ENCODE results near the gene GSTP1. TPM values are rescaled to one million over a fixed set of nuclear protein-coding genes. Genes with fewer than 3 reads are reported as not detected.
"Not testable (repeated sequence)": the region's sequence is repeated elsewhere in the genome, so short reads cannot be mapped to it uniquely, and the experiment has no call there.

Gene GSTP1
- total RNA-seq, 1 donor from 2014 or later: 30.9 TPM

DNA sequence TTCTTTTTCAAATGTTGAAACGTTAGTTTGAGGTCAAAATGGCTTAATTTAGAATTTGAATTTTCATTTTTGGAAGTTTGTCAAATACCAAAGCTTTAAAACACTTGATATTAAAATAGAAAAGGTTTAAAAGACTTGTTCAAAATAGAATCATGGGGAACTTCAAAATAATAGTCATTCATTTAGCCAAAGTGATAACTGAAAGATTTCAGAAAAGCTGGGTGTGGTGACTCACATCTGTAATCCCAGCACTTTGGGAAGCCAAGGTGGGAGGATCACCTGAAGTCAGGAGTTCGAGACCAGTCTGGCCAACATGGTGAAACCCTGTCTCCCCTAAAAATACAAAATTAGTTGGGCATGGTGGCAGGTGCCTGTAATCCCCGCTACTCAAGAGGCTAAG is 10.9 kb downstream of the GSTP1 start:
- ATAC-seq (no peak), DNase-seq (ENCODE audit: low spot score) (no peak)

- no peak for DNase-seq (ENCODE audit: low spot score)
- no peak for ATAC-seq
Measured at GRCh38 chr11:67596753-67597300, 13.2 kb downstream of the GSTP1 start.

DNA sequence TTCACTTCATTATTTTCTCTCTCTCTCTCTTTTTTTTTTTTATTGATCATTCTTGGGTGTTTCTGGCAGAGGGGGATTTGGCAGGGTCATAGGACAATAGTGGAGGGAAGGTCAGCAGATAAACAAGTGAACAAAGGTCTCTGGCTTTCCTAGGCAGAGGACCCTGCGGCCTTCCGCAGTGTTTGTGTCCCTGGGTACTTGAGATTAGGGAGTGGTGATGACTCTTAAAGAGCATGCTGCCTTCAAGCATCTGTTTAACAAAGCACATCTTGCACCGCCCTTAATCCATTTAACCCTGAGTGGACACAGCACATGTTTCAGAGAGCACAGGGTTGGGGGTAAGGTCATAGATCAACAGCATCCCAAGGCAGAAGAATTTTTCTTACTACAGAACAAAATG is 13.8 kb downstream of the GSTP1 start:
- not testable (repeated sequence) for ATAC-seq; DNase-seq (ENCODE audit: low spot score)

- not testable (repeated sequence) for ATAC-seq; DNase-seq (ENCODE audit: low spot score)
Measured at GRCh38 chr11:67597963-67598362, 14.4 kb downstream of the GSTP1 start.

- no peak for ATAC-seq
- DNase-seq (ENCODE audit: low spot score): no peak
Measured at GRCh38 chr11:67599149-67599548, 15.5 kb downstream of the GSTP1 start.

DNA sequence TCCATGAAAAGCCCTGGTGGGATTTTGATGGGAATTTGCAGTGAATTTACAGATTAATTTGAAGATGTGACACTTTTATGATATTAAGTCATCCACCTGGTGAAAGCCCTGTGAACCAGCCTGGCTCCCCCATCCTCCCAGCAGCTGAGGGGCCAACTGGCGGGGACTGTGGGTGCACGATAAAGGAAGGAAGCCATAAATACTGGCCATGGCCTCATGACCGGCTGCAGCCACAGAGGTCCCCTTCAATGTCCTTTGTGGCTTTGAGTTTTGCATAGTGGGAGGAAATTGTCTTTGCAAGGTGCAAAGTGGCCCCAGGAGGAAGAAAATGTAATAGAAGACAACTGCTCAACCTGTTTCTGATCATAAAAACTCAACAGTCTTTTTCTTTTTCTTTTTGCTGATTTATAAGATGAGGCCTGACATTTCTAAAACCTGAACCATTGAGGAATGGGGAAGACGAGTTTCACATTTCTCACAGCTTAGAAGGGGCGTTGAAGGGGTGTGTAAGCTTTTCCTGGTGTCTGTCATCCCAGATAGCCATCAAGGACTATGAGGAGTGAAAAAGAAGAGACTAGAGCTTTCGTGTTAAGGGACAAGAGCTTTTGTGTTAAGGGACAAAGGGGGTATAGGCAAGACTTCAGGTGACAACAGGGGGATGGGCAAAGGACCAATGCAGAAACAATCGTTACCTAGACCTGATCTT is 16.9 kb downstream of the GSTP1 start:
- ATAC-seq (no peak), DNase-seq (ENCODE audit: low spot score) (no peak)

DNA sequence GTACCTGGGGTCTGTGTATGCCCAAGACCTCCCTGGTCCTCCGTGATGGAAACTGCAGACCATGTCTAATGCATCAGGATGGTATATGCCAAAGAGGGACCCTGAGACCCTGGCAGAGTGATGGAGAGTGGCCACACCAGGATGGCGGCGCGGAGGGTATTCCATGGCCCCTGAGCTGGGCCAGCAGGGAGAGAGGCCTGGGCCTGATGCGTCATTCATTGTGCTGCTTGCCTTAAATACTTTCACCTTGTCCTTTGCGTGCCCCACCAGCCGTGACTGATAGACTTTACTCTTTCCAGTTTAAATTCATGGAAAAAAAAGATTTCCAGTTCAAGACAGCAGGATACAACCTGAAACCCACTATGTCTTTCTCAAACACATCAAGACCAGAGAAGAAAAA is 17.5 kb downstream of the GSTP1 start:
- DNase-seq (ENCODE audit: low spot score) (no peak), ATAC-seq (no peak)

DNA sequence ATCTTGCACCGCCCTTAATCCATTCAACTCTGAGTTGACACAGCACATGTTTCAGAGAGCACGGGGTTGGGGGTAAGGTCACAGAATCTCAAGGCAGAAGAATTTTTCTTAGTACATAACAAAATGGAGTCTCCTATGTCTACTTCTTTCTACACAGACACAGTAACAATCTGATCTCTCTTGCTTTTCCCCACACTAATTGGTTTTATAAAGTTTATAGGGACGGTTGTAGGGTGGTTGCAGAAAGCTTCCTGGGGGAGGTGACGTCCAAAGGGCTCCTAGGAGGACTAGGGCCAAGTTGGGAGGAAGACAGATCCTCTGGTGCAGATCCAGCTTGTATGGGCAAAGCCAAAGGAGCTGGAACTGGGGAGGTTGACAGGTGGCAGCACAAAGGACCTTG is 20.5 kb downstream of the GSTP1 start:
- ATAC-seq; DNase-seq (ENCODE audit: low spot score): not testable (repeated sequence)

GRCh38 chr11:67604815-67605214 is 21.2 kb downstream of the GSTP1 start:
- no peak for ATAC-seq
- no peak for DNase-seq (ENCODE audit: low spot score)

DNA sequence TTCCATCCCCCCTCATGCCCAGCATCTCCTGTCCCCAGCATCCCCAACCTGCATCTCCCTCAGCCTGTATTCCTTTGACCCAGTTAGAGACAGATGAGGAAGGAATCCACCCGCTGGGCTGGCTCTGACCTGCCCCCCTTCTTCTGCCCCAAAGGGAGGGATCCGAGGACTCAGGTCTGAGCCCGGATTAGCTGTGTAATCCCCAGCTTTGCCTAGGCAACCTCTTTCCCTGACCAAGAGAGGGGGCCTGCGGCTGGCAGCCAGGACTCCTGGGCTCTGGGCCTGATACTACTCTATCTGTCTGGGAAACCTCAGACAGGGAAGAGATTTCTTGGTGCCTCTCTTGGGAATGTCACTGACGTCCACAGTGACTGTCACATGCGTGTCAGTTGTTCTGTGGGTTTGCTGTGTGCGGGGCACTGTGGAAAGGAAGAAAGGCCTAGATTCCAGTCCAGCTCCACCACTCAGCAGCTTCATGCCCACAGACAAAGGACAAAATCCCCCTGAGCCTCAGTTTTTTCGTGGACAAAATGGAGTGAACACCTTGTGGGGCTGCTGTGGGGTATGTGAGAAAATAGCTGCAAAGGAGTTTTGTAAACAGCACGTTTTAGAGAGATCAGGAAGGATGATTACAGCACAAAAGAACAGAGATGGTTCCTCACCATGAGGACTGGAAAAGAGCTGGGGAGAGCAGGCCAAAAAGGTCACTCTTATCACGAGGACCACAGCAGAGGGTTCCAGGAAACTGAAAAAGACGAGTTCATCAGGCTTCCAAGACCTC is 21.8 kb downstream of the GSTP1 start:
- no peak for ATAC-seq
- no peak for DNase-seq (ENCODE audit: low spot score)

GRCh38 chr11:67606093-67606491 is 22.5 kb downstream of the GSTP1 start:
- no peak for ATAC-seq
- no peak for DNase-seq (ENCODE audit: low spot score)

DNA sequence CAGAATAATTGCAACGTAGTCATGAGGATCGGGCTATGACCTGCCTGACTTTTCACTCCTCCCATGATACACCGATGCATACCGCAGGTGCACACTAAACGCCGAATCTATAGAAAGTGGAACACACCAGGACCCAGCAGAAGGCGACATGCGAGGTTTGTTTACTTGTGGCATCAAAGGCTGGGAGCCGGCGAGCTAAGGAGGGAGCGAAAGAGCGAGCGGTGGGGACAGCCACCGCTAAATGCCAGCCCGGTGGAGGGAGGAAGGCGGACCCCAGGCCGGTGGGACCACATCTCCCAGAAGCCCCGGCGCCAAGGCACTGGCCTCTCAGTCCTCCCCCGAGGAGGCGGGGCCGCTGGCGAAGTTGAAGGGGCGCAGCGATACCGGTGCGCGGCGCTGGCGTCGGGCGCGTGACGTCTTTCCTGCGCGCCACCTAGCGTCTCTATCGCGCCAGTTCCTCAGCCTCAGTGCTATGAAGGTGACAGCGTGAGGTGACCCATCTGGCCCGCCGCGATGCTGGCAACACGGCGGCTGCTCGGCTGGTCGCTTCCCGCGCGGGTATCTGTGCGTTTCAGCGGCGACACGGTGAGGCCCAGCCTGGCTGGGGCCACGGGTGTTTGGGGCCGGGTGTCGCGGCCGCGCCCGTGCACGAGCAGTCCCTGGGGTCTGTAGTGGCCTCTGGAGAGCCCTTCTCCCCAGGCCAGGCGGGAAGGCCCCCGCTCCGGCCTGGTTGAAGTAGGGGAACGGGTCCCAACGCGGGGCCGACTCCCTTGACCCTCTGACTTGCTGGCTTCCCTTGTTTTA is 23.1 kb downstream of the GSTP1 start, which contains the start of gene NDUFV1:
Gene NDUFV1 (plus strand): TSS at position 445 of the 804 bp plus-strand sequence. CDS start 69 bp downstream, at position 514.
- ATAC-seq: peak; percentile 98
- peak; percentile 96 for DNase-seq (ENCODE audit: low spot score)

GRCh38 chr11:67607507-67607906 is 23.9 kb downstream of the GSTP1 start:
- no peak for DNase-seq (ENCODE audit: low spot score)
- ATAC-seq: no peak

- ATAC-seq (no peak), DNase-seq (ENCODE audit: low spot score) (no peak)
Measured at GRCh38 chr11:67608486-67608885, 24.9 kb downstream of the GSTP1 start.

- ATAC-seq (no peak), DNase-seq (ENCODE audit: low spot score) (no peak)
Measured at GRCh38 chr11:67609316-67609715, 25.7 kb downstream of the GSTP1 start.

GRCh38 chr11:67610302-67610868 is 26.8 kb downstream of the GSTP1 start:
- DNase-seq (ENCODE audit: low spot score) (no peak), ATAC-seq (no peak)

DNA sequence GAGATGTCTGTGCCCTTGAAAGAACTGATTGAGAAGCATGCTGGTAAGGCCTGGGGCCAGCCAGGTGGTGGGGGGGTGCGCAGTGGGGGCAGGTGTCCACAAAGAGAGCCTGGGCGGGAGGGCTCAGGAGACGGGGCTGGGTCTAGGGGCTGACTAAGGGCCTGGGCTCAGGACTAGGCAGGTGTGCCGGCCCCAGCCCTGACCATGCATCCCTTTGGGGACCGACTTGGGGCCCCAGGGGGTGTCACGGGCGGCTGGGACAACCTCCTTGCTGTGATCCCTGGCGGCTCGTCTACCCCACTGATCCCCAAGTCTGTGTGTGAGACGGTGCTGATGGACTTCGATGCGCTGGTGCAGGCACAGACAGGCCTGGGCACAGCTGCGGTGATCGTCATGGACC is 27.6 kb downstream of the GSTP1 start:
- ATAC-seq: no peak
- DNase-seq (ENCODE audit: low spot score): no peak

- ATAC-seq (no peak), DNase-seq (ENCODE audit: low spot score) (no peak)
Measured at GRCh38 chr11:67611704-67612587, 28.3 kb downstream of the GSTP1 start.

DNA sequence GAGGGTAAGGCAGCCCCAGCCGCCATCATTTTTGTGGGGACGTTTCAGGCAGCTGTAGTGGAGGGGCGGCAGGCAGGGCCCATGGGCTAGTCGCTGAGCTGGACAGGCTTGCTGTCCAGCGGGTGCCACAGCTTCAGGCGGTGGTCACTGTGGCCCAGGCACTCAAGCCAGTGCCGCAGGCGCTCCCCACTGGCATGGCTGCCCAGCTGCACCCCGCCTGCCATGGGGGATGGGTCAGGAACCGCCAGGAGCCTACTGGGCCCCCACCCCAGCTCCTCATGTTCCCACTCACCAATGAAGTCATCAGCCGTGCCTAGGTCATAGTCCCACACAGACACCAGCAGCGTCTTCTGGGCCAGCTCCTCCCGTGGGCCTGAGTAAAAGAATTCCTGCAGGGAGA is 29.1 kb downstream of the GSTP1 start:
- DNase-seq (ENCODE audit: low spot score) (no peak), ATAC-seq (no peak)
